K562 (cell line): ENCODE data around the gene EFHC2. TPM values are rescaled to one million over a fixed set of nuclear protein-coding genes. Genes with fewer than 3 reads are reported as not detected.
A peak's percentile ranks its signal among the peaks of the same experiment; 100 is the strongest.

ENCODE experiments used
- BMI1 ChIP-seq: fragments of 150-350 bp; IDR thresholded peaks from 2 replicates; pipeline ENCODE4 v1.6.1; 2014; ENCODE audit warnings: low read length
- CHD1 ChIP-seq: fragments of 200-600 bp; sonication (generic); IDR thresholded peaks from one replicate; pipeline ENCODE4 v1.6.1; 2012; ENCODE audit warnings: mild to moderate bottlenecking, moderate library complexity, low read length, inconsistent platforms
- CREB3 ChIP-seq: fragments of 450-650 bp; conservative IDR thresholded peaks from 2 replicates; pipeline ENCODE4 v1.6.1; 2016; ENCODE audit warnings: missing genetic modification characterization, low read depth, mild to moderate bottlenecking, missing compliant biosample characterization, moderate library complexity
- E2F4 ChIP-seq: sonication (generic); formaldehyde crosslinking; IDR thresholded peaks from 2 replicates; pipeline ENCODE4 v1.8.0; 2022; ENCODE audit warnings: mild to moderate bottlenecking, low read depth, missing genetic modification reagents
- HDAC8 ChIP-seq: fragments of 450-650 bp; IDR thresholded peaks from 2 replicates; pipeline ENCODE4 v1.6.1; 2016; ENCODE audit warnings: mild to moderate bottlenecking, missing genetic modification characterization, moderate library complexity, missing compliant biosample characterization
- RB1 ChIP-seq: fragments of 450-650 bp; IDR thresholded peaks from 2 replicates; pipeline ENCODE4 v1.6.1; 2017; ENCODE audit warnings: low read depth, mild to moderate bottlenecking
- SMAD3 ChIP-seq: fragments of 450-650 bp; formaldehyde crosslinking; conservative IDR thresholded peaks from 2 replicates; pipeline ENCODE4 v1.4.0; 2020; ENCODE audit warnings: mild to moderate bottlenecking
- SMC3 ChIP-seq: conservative IDR thresholded peaks from 2 replicates; pipeline ENCODE4 v1.6.1; 2011; ENCODE audit warnings: low read depth, low read length, improper control_type of control experiment; ENCODE audit not compliant: insufficient read depth
- ZNF592 ChIP-seq: fragments of 450-650 bp; IDR thresholded peaks from 2 replicates; pipeline ENCODE4 v1.6.1; 2017; ENCODE audit warnings: antibody characterized with exemption, mild to moderate bottlenecking
- ZNF740 ChIP-seq, 3 experiments: fragments of 200-800 bp in 1 of 3; sonication (Bioruptor generic) in 1 of 3; sonication (generic) in 1 of 3; formaldehyde crosslinking in 1 of 3; IDR thresholded peaks; 2 replicates each; pipeline versions ENCODE4 v1.6.1 to v1.8.0; 2016 to 2022; ENCODE audit warnings: mild to moderate bottlenecking in 2 of 3, missing compliant biosample characterization in 2 of 3, missing genetic modification characterization in 2 of 3, missing genetic modification reagents in 1 of 3
- ZNF780A ChIP-seq: fragments of 250-450 bp; sonication (Bioruptor Pico); IDR thresholded peaks from 2 replicates; pipeline ENCODE4 v1.5.0; 2021; ENCODE audit warnings: mild to moderate bottlenecking
- ZSCAN29 ChIP-seq: fragments of 450-650 bp; IDR thresholded peaks from 2 replicates; pipeline ENCODE4 v1.6.1; 2017
- polyA plus RNA-seq, 8 experiments: library from polyadenylated mRNA; depleted of rRNA in 4 of 8; stranded (reverse) in 5 of 8; unstranded in 3 of 8; fragments of >200 nt; fragmentation: Nextera tagmentation in 2 of 8; fragmentation: Illumina TruSeq in 1 of 8; extraction: Ambion mirVana in 2 of 8; extraction: Trizol in 1 of 8; gene quantifications; 2 replicates each; pipeline versions ENCODE4 v1.2.1 to v1.2.3, GENCODE V29; 2011 to 2014; ENCODE audit warnings: inconsistent platforms in 1 of 8, missing spikeins in 1 of 8
- total RNA-seq, 7 experiments: library from RNA; depleted of rRNA in 6 of 7; stranded (reverse); fragments of >200 nt in 6 of 7; fragmentation: Illumina TruSeq in 2 of 7; extraction: Trizol in 2 of 7; gene quantifications; 2 replicates each; pipeline versions ENCODE4 v1.2.1 to v1.2.3, GENCODE V29; 2011 to 2021; ENCODE audit warnings: low replicate concordance in 1 of 7

The EFHC2 gene
- total and polyA plus RNA-seq, 9 of the 15 experiments (the other 6 are each of a cell fraction or from before 2014, with no cell fraction given) = 1.3 to 8.1 (median 3.0) TPM

- TF ChIP-seq ZNF592 = peak; percentile 90
- TF ChIP-seq ZNF780A (CRISPR knock-in tag) = no peak
- TF ChIP-seq RB1 = no peak
- no peak for TF ChIP-seq ZNF740 (CRISPR knock-in tag; IDR thresholded peaks at IDR 0.05)
- TF ChIP-seq ZNF740 (tag; IDR thresholded peaks at IDR 0.05) = peak in 1 of 2 experiments; percentile 72; a peak in 1 of 4 replicates
- TF ChIP-seq SMC3 = no peak
- peak; percentile 84 for TF ChIP-seq HDAC8 (tag)
- no peak for TF ChIP-seq BMI1
- no peak for TF ChIP-seq E2F4 (CRISPR knock-in tag)
- no peak for TF ChIP-seq CHD1
- TF ChIP-seq SMAD3 (CRISPR knock-in tag) = 0 out of 2 replicates have a peak, but pooled peaks have one; percentile 45
- TF ChIP-seq CREB3 (tag) = 0 out of 2 replicates have a peak, but pooled peaks have one; percentile 71
- TF ChIP-seq ZSCAN29 = no peak
Observed at GRCh38 chrX:44384688-44385338, 41.3 kb upstream of the EFHC2 start (continued).
